SK-N-SH treated with all-trans-retinoic acid at 6 μM for 48 hours (cell line): Measurements from ENCODE around the gene FBXL17.

Experiments
- ARNTL ChIP-seq: fragments of 450-650 bp; formaldehyde crosslinking; IDR thresholded peaks from 2 replicates; pipeline ENCODE4 v1.5.0; 2020; ENCODE audit warnings: low read depth, mild to moderate bottlenecking, moderate library complexity, borderline replicate concordance
- ESRRG ChIP-seq: fragments of 250-450 bp; sonication (Bioruptor Pico); IDR thresholded peaks from 2 replicates; pipeline ENCODE4 v1.6.1; 2021; ENCODE audit warnings: mild to moderate bottlenecking
- ZC3H10 ChIP-seq: fragments of 250-450 bp; sonication (Bioruptor Pico); IDR thresholded peaks from 2 replicates; pipeline ENCODE4 v1.5.1; 2021; ENCODE audit warnings: mild to moderate bottlenecking, moderate library complexity
- ZNF8 ChIP-seq: fragments of 450-650 bp; formaldehyde crosslinking; IDR thresholded peaks from 2 replicates; pipeline ENCODE4 v1.5.0; 2020; ENCODE audit warnings: mild to moderate bottlenecking, moderate library complexity
- TF ChIP-seq, protein P1 (sequence below): fragments of 250-450 bp; sonication (Bioruptor Pico); IDR thresholded peaks from 2 replicates; pipeline ENCODE4 v1.8.0; 2020; ENCODE audit warnings: mild to moderate bottlenecking, moderate library complexity, borderline replicate concordance

GRCh38 chr5:108312258-108312657, 69.6 kb downstream of the FBXL17 start:
- TF ChIP-seq ARNTL (no peak), ZC3H10 (CRISPR knock-in tag) (no peak), ZNF8 (no peak), ESRRG (CRISPR knock-in tag) (no peak)
- TF ChIP-seq, protein P1, sequence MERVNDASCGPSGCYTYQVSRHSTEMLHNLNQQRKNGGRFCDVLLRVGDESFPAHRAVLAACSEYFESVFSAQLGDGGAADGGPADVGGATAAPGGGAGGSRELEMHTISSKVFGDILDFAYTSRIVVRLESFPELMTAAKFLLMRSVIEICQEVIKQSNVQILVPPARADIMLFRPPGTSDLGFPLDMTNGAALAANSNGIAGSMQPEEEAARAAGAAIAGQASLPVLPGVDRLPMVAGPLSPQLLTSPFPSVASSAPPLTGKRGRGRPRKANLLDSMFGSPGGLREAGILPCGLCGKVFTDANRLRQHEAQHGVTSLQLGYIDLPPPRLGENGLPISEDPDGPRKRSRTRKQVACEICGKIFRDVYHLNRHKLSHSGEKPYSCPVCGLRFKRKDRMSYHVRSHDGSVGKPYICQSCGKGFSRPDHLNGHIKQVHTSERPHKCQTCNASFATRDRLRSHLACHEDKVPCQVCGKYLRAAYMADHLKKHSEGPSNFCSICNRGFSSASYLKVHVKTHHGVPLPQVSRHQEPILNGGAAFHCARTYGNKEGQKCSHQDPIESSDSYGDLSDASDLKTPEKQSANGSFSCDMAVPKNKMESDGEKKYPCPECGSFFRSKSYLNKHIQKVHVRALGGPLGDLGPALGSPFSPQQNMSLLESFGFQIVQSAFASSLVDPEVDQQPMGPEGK = no peak
